ENCODE results near the gene ADAMTS4.
A peak's percentile ranks its signal among the peaks of the same experiment; 100 is the strongest.

ADAMTS4 gene

GRCh38 chr1:161171696-161172095 is 27.2 kb downstream of the ADAMTS4 start:
- no peak for DNase-seq

DNA sequence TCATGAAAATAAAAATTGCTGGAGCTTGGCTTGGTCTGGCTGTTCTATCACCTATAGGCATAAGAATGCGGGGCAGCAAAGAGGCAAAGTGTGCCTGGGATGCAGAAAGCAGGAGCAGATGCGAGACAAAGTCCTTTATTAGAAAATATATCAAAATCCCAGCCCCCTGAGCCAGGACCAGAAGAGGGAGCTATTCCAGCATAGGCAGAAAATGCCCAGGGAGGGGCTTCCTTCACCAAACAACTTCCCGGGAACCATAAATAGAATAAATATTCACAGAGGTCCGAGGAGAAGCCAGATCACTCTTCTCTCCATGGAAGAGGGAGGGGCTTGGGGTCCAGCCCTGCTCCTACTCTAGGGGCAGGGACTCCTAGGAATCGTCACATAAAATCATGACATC is 27.7 kb downstream of the ADAMTS4 start:
- no peak for DNase-seq

DNA sequence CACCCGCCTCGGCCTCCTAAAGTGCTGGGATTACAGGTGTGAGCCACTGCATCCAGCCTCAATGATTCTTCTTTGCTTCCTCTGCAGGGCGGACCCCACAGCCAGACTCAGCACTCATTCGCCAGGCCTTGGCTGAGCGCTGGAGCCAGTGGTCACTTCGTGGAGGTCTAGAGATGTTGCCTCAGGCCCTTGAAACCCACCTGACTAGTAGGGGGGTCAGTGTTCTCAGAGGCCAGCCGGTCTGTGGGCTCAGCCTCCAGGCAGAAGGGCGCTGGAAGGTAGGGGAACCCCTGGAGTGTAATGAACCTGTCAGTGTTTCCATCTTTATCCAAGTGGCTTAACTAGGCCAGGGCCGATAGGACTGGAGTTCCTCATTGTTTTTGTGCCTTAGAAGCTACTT is 29.9 kb downstream of the ADAMTS4 start:
- DNase-seq: no peak

GRCh38 chr1:161166669-161167548 is 31.9 kb downstream of the ADAMTS4 start:
- DNase-seq: no peak

- peak; percentile 88 for DNase-seq
Observed at GRCh38 chr1:161165742-161166668, 32.8 kb downstream of the ADAMTS4 start, which contains the start of gene PPOX. Gene PPOX, plus strand, starts transcription at chr1:161166426. Its CDS starts 422 bp downstream, at chr1:161166848.

GRCh38 chr1:161164901-161165610 is 33.8 kb downstream of the ADAMTS4 start:
- DNase-seq: no peak

DNA sequence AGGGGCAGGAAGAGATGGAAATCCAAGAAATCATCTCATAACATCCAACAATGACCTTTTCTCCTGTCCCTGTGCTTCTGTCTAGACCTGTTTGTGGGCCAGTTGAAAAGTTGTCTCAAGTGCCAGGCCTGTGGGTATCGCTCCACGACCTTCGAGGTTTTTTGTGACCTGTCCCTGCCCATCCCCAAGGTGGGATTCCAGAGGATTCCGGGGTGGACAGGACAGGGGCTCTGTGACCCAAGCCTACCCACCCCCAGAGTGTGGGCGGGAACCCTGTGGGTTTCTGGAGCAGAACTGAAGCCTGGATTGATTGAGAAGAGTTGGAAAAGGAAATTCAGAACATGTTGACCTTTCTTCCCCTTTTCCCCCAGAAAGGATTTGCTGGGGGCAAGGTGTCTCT is 35.1 kb downstream of the ADAMTS4 start:
- no peak for DNase-seq

DNA sequence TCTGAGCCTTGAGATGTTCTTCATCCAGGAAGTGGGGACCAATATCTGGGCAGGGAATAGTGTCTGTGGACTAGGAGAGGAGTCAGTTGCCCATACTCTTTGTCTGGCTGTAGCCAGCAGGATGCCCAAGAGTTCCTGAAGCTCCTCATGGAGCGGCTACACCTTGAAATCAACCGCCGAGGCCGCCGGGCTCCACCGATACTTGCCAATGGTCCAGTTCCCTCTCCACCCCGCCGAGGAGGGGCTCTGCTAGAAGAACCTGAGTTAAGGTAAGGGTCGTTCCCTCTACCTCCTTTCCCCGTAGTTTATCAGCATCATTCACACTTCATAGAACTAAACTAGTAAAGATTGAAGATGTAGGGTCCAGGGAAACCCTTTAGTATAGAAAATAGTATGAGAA is 36.0 kb downstream of the ADAMTS4 start:
- no peak for DNase-seq

GRCh38 chr1:161162052-161162451 is 36.8 kb downstream of the ADAMTS4 start:
- no peak for DNase-seq

- DNase-seq: no peak
Observed at GRCh38 chr1:161161652-161162051, 37.2 kb downstream of the ADAMTS4 start.

DNA sequence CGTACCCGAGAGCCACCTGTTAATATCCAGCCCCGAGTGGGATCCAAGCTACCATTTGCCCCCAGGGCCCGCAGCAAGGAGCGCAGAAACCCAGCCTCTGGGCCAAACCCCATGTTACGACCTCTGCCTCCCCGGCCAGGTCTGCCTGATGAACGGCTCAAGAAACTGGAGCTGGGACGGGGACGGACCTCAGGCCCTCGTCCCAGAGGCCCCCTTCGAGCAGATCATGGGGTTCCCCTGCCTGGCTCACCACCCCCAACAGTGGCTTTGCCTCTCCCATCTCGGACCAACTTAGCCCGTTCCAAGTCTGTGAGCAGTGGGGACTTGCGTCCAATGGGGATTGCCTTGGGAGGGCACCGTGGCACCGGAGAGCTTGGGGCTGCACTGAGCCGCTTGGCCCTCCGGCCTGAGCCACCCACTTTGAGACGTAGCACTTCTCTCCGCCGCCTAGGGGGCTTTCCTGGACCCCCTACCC is 38.1 kb downstream of the ADAMTS4 start:
- DNase-seq: no peak

DNA sequence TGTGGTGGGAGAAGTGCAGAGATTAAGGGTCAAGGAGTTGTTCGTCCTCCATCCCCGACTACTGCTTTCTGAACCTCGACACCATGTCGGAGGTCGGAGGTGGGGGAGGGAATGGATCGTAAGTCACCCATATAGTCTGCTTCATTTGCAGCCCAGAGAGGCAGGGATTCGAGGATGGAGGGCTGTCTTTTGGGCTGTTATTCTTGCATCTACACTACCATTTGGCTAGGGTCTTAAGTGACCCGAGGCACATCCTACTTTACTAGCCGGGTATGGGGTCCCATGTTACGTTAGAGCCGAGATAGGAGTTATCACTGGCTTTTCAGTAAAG is 39.0 kb downstream of the ADAMTS4 start:
- no peak for DNase-seq

GRCh38 chr1:161159087-161159912 is 39.6 kb downstream of the ADAMTS4 start, which contains the start of gene USP21:
Gene USP21, plus strand, starts transcription at chr1:161159500. Its CDS starts 1,141 bp downstream, at chr1:161160641.
- peak; percentile 80 for DNase-seq

DNA sequence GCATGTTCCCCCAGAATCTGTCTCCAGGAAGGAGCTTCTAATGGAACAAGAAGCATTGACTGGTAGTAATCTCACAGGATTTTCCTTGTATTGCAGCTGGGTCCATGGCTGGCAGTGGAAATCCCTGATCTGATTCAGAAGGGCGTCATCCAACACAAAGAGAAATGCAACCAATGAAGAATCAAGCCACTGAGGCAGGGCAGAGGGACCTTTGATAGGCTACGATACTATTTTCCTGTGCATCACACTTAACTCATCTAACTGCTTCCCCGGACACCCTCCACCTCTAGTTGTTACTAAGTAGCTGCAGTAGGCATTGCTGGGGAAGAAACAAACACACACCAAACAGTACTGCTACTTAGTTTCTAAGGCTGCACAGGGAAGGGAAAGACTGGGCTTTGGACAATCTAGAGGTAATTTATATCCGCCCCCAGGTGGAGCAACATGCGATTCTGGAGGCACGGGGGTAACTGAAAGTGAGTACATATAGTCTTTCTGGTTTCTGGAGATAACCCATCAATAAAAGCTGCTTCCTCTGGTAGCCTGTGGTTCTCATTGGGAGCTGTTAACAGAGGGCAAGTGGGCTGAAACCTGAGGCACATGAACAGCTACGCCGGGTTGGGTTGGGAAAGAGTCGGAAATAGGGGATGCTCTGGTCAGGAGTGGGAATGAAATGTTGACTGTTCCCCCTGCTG is 40.4 kb downstream of the ADAMTS4 start:
- DNase-seq: no peak

DNA sequence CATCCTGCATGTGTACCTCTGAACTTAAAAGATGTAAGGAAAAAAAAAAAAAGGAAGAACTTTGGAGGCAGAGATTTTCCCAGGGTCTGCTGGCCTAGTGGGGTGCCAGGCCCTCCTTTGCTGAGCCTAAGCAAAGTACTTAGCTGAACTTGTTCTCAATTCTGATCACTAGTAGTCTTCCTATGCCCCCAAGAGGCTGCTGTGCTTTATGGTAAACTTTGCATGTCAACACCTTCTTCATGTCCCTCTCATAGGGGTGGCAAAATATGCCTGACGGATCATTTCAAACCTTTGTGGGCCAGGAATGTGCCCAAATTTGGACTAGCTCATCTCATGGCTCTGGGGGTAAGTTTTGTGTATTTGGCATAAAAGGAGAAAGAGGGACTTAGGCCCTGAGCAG is 41.0 kb downstream of the ADAMTS4 start:
- no peak for DNase-seq

DNA sequence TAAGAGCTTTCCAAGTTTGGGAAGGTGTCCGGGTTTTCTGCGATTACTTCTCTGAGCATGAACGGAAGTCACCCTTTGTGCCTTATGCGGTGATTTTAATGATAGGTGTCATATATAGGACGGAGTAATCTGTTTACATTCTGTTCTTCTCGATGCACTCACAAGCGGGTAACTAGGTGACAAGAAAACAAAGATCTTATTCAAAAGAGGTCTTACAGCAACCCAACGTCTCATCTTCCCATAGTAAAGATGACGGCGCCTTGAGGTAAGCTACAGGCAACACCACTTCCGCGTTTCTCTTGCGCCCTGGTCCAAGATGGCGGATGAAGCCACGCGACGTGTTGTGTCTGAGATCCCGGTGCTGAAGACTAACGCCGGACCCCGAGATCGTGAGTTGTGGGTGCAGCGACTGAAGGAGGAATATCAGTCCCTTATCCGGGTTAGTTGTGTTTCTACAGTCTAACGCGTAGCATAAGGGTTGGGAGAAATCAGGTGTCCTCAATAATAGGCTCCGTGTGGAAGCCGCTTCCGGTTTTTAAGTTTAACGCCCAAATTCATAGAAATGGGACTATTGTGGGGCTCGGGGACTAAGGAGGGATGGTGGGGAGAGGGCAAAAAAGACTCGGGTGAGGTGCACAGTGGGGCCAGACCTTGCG is 45.0 kb downstream of the ADAMTS4 start, which contains the start of gene UFC1:
UFC1 (plus strand) TSS at position 297 of the 656 bp plus-strand sequence; CDS start at position 317, 20 bp downstream.
- DNase-seq: peak; percentile 66

GRCh38 chr1:161153176-161153575 is 45.7 kb downstream of the ADAMTS4 start:
- no peak for DNase-seq

DNA sequence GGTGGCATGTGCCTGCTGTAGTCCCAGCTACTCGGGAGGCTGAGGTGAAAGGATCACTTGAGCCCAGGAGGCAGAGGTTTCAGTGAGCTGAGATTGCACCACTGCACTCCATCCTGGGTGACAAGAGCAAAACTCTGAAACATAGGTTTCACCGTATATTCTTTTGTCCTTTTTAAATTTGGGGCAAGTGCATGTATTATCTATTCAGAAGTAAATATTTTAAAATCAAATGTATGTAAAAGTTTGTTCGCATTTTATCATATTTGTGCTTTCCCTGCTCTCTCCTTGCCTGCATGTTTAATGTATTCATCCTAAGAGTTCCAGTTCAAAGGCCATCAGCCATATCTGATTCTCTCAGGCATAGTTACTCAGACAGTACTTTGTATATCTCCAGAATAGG is 53.0 kb downstream of the ADAMTS4 start:
- no peak for DNase-seq

DNA sequence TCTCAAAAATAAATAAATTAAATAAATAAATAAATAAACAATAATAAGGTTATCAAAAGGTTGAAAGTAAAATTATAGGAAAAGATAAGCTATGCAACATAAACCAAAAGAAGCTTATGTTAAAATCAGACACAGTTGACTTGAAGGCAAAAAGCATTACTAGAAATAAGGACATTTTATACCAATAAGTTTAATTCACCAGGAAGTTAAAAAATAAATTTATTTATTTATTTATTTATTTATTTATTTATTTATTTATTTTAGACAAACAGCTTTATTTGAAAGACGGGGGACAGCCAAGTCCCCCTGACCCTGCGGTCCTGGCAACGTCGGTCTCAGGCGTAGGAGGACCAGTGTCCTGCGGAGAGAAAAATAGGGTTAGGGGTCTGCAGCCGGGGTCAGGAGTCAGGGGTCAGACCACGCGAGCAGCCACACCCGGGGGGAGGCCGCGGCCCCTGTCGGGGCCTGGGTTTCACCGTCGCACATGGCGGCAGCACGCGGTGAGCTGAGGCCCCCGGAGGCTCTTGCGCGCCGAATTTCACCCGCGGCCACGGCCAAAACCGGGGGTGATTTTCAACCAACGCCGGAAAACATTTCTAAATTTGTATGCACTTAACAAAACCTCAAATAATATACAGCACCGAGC is 58.0 kb downstream of the ADAMTS4 start:
- DNase-seq: no peak

DNA sequence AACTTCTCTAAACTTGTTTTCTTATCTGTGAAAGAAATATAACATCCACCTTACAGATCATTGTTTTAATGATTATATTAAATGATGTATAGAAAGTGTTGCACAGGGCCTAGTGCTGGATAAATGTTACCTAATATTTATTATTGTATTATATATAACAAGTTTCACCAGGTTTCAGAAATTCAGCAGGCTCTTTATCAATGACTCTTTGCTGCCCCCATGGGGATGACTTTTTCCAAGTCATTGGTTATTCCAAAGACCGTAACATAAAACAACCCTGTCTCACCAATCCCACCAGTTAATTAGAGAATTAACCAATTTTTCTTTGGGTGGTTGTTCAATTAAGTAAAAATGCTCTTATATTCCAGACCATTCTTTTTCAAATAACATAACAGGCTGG is 59.1 kb downstream of the ADAMTS4 start:
- no peak for DNase-seq

All from T1000 (cell line).